ENCODE results near the gene CACNB4. TPM values are rescaled to one million over a fixed set of nuclear protein-coding genes. Genes with fewer than 3 reads are reported as not detected.

Gene CACNB4
- total and polyA plus RNA-seq, 10 of the 15 experiments (the other 5 are each of a cell fraction or from before 2014, with no cell fraction given): 2.0 to 21.6 (median 9.3) TPM

DNA sequence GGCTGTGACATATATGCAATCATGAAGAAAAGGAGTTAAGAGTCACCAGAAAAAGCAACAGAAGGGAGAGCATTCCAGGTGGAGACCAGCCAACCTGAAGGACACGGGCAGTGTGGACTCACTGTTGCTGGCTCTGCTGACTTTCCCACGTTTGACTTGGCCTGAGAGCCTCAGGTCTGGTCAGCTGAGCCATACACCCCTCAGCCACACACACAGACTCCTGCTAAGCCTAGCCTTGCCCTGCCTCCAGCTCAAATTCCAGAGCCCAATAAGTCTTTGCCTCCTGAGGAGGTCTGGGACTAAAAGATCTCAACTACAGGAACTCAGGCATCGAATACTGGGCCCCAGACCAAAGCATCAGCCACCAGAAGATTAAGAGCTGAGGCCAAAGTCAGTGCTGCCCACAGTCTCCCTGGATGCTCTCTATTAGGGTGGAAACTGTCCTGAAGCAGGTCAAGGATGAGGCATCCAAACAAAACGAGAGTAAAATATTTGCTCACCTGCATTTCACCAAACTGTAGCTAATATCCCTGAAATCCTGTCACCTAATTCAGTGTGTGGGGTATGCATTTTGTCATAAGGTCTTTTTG is 23.3 kb downstream of the CACNB4 start (continued):
- TF ChIP-seq, protein P1, sequence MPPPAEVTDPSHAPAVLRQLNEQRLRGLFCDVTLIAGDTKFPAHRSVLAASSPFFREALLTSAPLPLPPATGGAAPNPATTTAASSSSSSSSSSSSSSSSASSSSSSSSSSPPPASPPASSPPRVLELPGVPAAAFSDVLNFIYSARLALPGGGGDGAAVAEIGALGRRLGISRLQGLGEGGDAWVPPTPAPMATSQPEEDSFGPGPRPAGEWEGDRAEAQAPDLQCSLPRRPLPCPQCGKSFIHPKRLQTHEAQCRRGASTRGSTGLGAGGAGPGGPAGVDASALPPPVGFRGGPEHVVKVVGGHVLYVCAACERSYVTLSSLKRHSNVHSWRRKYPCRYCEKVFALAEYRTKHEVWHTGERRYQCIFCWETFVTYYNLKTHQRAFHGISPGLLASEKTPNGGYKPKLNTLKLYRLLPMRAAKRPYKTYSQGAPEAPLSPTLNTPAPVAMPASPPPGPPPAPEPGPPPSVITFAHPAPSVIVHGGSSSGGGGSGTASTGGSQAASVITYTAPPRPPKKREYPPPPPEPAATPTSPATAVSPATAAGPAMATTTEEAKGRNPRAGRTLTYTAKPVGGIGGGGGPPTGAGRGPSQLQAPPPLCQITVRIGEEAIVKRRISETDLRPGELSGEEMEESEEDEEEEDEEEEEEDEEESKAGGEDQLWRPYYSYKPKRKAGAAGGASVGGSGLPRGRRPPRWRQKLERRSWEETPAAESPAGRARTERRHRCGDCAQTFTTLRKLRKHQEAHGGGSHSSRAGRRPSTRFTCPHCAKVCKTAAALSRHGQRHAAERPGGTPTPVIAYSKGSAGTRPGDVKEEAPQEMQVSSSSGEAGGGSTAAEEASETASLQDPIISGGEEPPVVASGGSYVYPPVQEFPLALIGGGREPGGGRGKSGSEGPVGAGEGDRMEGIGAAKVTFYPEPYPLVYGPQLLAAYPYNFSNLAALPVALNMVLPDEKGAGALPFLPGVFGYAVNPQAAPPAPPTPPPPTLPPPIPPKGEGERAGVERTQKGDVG (CRISPR knock-in tag; IDR thresholded peaks at IDR 0.05): no peak
- no peak for TF ChIP-seq ZBTB11 (CRISPR knock-in tag; IDR thresholded peaks at IDR 0.05)
- TF ChIP-seq STAT1 (conservative IDR thresholded peaks at IDR 0.05): no peak
- no peak for TF ChIP-seq BACH1 (IDR thresholded peaks at IDR 0.05; ENCODE audit: borderline replicate concordance)
- TF ChIP-seq SMC3 (IDR thresholded peaks at IDR 0.05; ENCODE audit: borderline replicate concordance, low read length): no peak
- no peak for TF ChIP-seq RBBP5 (conservative IDR thresholded peaks at IDR 0.05)
- TF ChIP-seq IRF4 (IDR thresholded peaks at IDR 0.05; ENCODE audit: low read depth, low read length): no peak
- no peak for TF ChIP-seq SP1 (IDR thresholded peaks at IDR 0.05; ENCODE audit: low read depth, low read length)
